Trophoblast cell (in vitro differentiated cells and primary cell): Measurements from ENCODE around the gene ZNF276.

Source experiments
- DNase-seq, 2 donors: peaks; one replicate each; pipeline ENCODE4 v3.0.0-alpha.2; 2016
- H2AFZ ChIP-seq: 2 replicates; pipeline ENCODE4 v1.6.1; 2013; ENCODE audit warnings: low read length, moderate library complexity, mild to moderate bottlenecking; ENCODE audit not compliant: insufficient read depth, poor library complexity
- H2AK5ac ChIP-seq: 2 replicates; pipeline ENCODE4 v1.6.1; 2013; ENCODE audit warnings: mild to moderate bottlenecking, low read length
- H2BK120ac ChIP-seq: 2 replicates; pipeline ENCODE4 v1.6.1; 2013; ENCODE audit warnings: low read length, mild to moderate bottlenecking, moderate library complexity; ENCODE audit not compliant: insufficient read depth, poor library complexity
- H2BK12ac ChIP-seq: 2 replicates; pipeline ENCODE4 v1.6.1; 2013; ENCODE audit warnings: mild to moderate bottlenecking, low read length, moderate library complexity
- H2BK5ac ChIP-seq: 2 replicates; pipeline ENCODE4 v1.6.1; 2013; ENCODE audit warnings: low read length, low read depth, moderate library complexity, mild to moderate bottlenecking; ENCODE audit not compliant: poor library complexity
- H3K14ac ChIP-seq: 2 replicates; pipeline ENCODE4 v1.6.1; 2013; ENCODE audit warnings: mild to moderate bottlenecking, low read length
- H3K18ac ChIP-seq: 2 replicates; pipeline ENCODE4 v1.6.1; 2013; ENCODE audit warnings: mild to moderate bottlenecking, low read length
- H3K23ac ChIP-seq: 2 replicates; pipeline ENCODE4 v1.6.1; 2013; ENCODE audit warnings: low read length
- H3K27ac ChIP-seq: 2 replicates; pipeline ENCODE4 v1.5.1; 2013; ENCODE audit warnings: low read depth, mild to moderate bottlenecking, inconsistent platforms, low read length, moderate library complexity
- H3K27me3 ChIP-seq: 2 replicates; pipeline ENCODE4 v1.6.1; 2013; ENCODE audit warnings: inconsistent platforms, mild to moderate bottlenecking, low read length, moderate library complexity; ENCODE audit not compliant: insufficient read depth
- H3K36me3 ChIP-seq, 2 experiments: 1 replicate in 1 of 2; 2 replicates in 1 of 2; pipeline ENCODE4 v1.6.1; 2013; ENCODE audit warnings: low read length in 2 of 2, mild to moderate bottlenecking in 2 of 2, moderate library complexity in 1 of 2; ENCODE audit not compliant: insufficient read depth in 2 of 2, control insufficient read depth in 1 of 2
- H3K4ac ChIP-seq: 2 replicates; pipeline ENCODE4 v1.6.1; 2013; ENCODE audit warnings: low read depth, mild to moderate bottlenecking, low read length, moderate library complexity
- H3K4me1 ChIP-seq, 2 experiments: 1 replicate in 1 of 2; 2 replicates in 1 of 2; pipeline ENCODE4 v1.6.1; 2013; ENCODE audit warnings: low read length in 2 of 2, mild to moderate bottlenecking in 2 of 2, moderate library complexity in 1 of 2; ENCODE audit not compliant: insufficient read depth in 2 of 2, control insufficient read depth in 1 of 2
- H3K4me2 ChIP-seq: 2 replicates; pipeline ENCODE4 v1.6.1; 2013; ENCODE audit warnings: inconsistent platforms, mild to moderate bottlenecking, low read length, moderate library complexity
- H3K4me3 ChIP-seq: 2 replicates; pipeline ENCODE4 v1.5.1; 2013; ENCODE audit warnings: mild to moderate bottlenecking, low read depth, low read length, inconsistent platforms
- H3K79me1 ChIP-seq: one replicate; pipeline ENCODE4 v1.6.1; 2013; ENCODE audit warnings: low read length
- H3K79me2 ChIP-seq: 2 replicates; pipeline ENCODE4 v1.6.1; 2013; ENCODE audit warnings: low read length, mild to moderate bottlenecking; ENCODE audit not compliant: control insufficient read depth, insufficient read depth, poor library complexity
- H3K9ac ChIP-seq: 2 replicates; pipeline ENCODE4 v1.6.1; 2013; ENCODE audit warnings: mild to moderate bottlenecking, low read length
- H3K9me3 ChIP-seq: 2 replicates; pipeline ENCODE4 v1.6.1; 2013; ENCODE audit warnings: low read depth, mild to moderate bottlenecking, control low read depth, inconsistent platforms, low read length; ENCODE audit not compliant: insufficient read depth
- H4K12ac ChIP-seq: 2 replicates; pipeline ENCODE4 v1.6.1; 2013; ENCODE audit warnings: low read depth, mild to moderate bottlenecking, low read length, moderate library complexity
- H4K8ac ChIP-seq: 2 replicates; pipeline ENCODE4 v1.6.1; 2013; ENCODE audit warnings: low read depth, mild to moderate bottlenecking, low read length, moderate library complexity
- H4K91ac ChIP-seq: one replicate; pipeline ENCODE4 v1.6.1; 2013; ENCODE audit warnings: low read depth, mild to moderate bottlenecking, low read length, moderate library complexity
- WGBS: extraction: QIAGEN DNeasy Blood & Tissue Kit; methylation state at CpG from one replicate; pipeline ENCODE4 v1.1.7; 2013; ENCODE audit warnings: missing lambda C conversion rate; ENCODE audit not compliant: insufficient read length, insufficient coverage; ENCODE audit errors: extremely low coverage; 5-methylcytosine and 5-hydroxymethylcytosine counted together

Gene ZNF276

GRCh38 chr16:89706518-89707260 is 14.6 kb upstream of the ZNF276 start:
- no peak overlapping the region for H4K8ac ChIP-seq
- H3K23ac ChIP-seq: no peak overlapping the region
- H3K4me3 ChIP-seq: no peak overlapping the region
- H3K9me3 ChIP-seq: no peaks in the 10 kb centered on the region
- H3K79me1 ChIP-seq: no peaks in the 10 kb centered on the region
- peaks cover 2 to 3% of the 10 kb centered on the region in 2 experiments for H3K4me1 ChIP-seq
- H2BK12ac ChIP-seq: no peak overlapping the region
- no peak overlapping the region for H3K4me2 ChIP-seq
- no peak overlapping the region for H3K14ac ChIP-seq
- H2AK5ac ChIP-seq: no peak overlapping the region
- H2BK5ac ChIP-seq: no peak overlapping the region
- no peak overlapping the region for H3K18ac ChIP-seq
- no peak overlapping the region for H3K4ac ChIP-seq
- no peaks in the 10 kb centered on the region for H3K36me3 ChIP-seq
- no CpG with 5 or more reads among the region's 14 CpGs for WGBS
- no peak overlapping the region for H4K12ac ChIP-seq
- H4K91ac ChIP-seq: no peak overlapping the region
- no peak overlapping the region for H2BK120ac ChIP-seq
- H3K9ac ChIP-seq: no peak overlapping the region
- DNase-seq: no peak
- H2AFZ ChIP-seq: no peak overlapping the region
- no peaks in the 10 kb centered on the region for H3K79me2 ChIP-seq
- H3K27me3 ChIP-seq: no peaks in the 10 kb centered on the region
- no peak overlapping the region for H3K27ac ChIP-seq

GRCh38 chr16:89707695-89708094 is 13.6 kb upstream of the ZNF276 start:
- no peak overlapping the region for H4K12ac ChIP-seq
- no peak overlapping the region for H4K91ac ChIP-seq
- no peak overlapping the region for H3K9ac ChIP-seq
- WGBS: no CpG with 5 or more reads among the region's 9 CpGs
- DNase-seq: no peak
- no peak overlapping the region for H3K18ac ChIP-seq
- H2BK12ac ChIP-seq: no peak overlapping the region
- H3K4me3 ChIP-seq: no peak overlapping the region
- H3K14ac ChIP-seq: no peak overlapping the region
- H2BK120ac ChIP-seq: no peak overlapping the region
- H2BK5ac ChIP-seq: no peak overlapping the region
- no peak overlapping the region for H3K23ac ChIP-seq
- H3K9me3 ChIP-seq: no peaks in the 10 kb centered on the region
- H3K79me2 ChIP-seq: peaks cover 2% of the 10 kb centered on the region
- peaks cover 3 to 9% of the 10 kb centered on the region in 2 experiments for H3K4me1 ChIP-seq
- no peak overlapping the region for H2AK5ac ChIP-seq
- peaks cover 6% of the 10 kb centered on the region for H3K79me1 ChIP-seq
- H2AFZ ChIP-seq: no peak overlapping the region
- H3K4me2 ChIP-seq: no peak overlapping the region
- no peak overlapping the region for H3K27ac ChIP-seq
- no peaks in the 10 kb centered on the region for H3K36me3 ChIP-seq
- H3K27me3 ChIP-seq: no peaks in the 10 kb centered on the region
- H3K4ac ChIP-seq: no peak overlapping the region
- no peak overlapping the region for H4K8ac ChIP-seq

- no peak for DNase-seq
- no peaks in the 10 kb centered on the region for H3K27me3 ChIP-seq
- no peak overlapping the region for H2AFZ ChIP-seq
- no peak overlapping the region for H3K9ac ChIP-seq
- H3K27ac ChIP-seq: no peak overlapping the region
- H3K4me2 ChIP-seq: no peak overlapping the region
- H3K79me2 ChIP-seq: peaks cover 2% of the 10 kb centered on the region
- no peak overlapping the region for H2BK120ac ChIP-seq
- H3K14ac ChIP-seq: no peak overlapping the region
- H4K8ac ChIP-seq: no peak overlapping the region
- H2BK12ac ChIP-seq: no peak overlapping the region
- peaks cover 6% of the 10 kb centered on the region for H3K79me1 ChIP-seq
- H3K23ac ChIP-seq: no peak overlapping the region
- H2BK5ac ChIP-seq: no peak overlapping the region
- H3K36me3 ChIP-seq: no peaks in the 10 kb centered on the region
- WGBS: no CpG with 5 or more reads among the region's 19 CpGs
- no peak overlapping the region for H4K12ac ChIP-seq
- no peak overlapping the region for H3K4ac ChIP-seq
- H3K4me3 ChIP-seq: no peak overlapping the region
- H3K9me3 ChIP-seq: no peaks in the 10 kb centered on the region
- H3K18ac ChIP-seq: no peak overlapping the region
- H2AK5ac ChIP-seq: no peak overlapping the region
- H4K91ac ChIP-seq: no peak overlapping the region
- H3K4me1 ChIP-seq: peaks cover 4 to 9% of the 10 kb centered on the region in 2 experiments
These were observed 12.8 kb upstream of the ZNF276 start for GRCh38 chr16:89708481-89708931.

- no peak overlapping the region for H2BK12ac ChIP-seq
- no peak overlapping the region for H3K14ac ChIP-seq
- no peak overlapping the region for H2BK5ac ChIP-seq
- H3K9me3 ChIP-seq: no peaks in the 10 kb centered on the region
- H4K91ac ChIP-seq: no peak overlapping the region
- no peak overlapping the region for H2AFZ ChIP-seq
- no peak overlapping the region for H2BK120ac ChIP-seq
- H3K4ac ChIP-seq: no peak overlapping the region
- H2AK5ac ChIP-seq: no peak overlapping the region
- H4K12ac ChIP-seq: no peak overlapping the region
- peaks cover 2% of the 10 kb centered on the region for H3K79me2 ChIP-seq
- no peak overlapping the region for H3K23ac ChIP-seq
- no peaks in the 10 kb centered on the region for H3K27me3 ChIP-seq
- H3K4me3 ChIP-seq: no peak overlapping the region
- H3K79me1 ChIP-seq: peaks cover 6% of the 10 kb centered on the region
- H3K36me3 ChIP-seq: no peaks in the 10 kb centered on the region
- no peak overlapping the region for H3K9ac ChIP-seq
- H3K18ac ChIP-seq: no peak overlapping the region
- DNase-seq: no peak
- no peak overlapping the region for H4K8ac ChIP-seq
- peaks cover 4 to 9% of the 10 kb centered on the region in 2 experiments for H3K4me1 ChIP-seq
- H3K27ac ChIP-seq: no peak overlapping the region
- no CpG with 5 or more reads among the region's 10 CpGs for WGBS
- H3K4me2 ChIP-seq: no peak overlapping the region
These were observed 12.2 kb upstream of the ZNF276 start for GRCh38 chr16:89709166-89709565.
